T47D (cell line): ENCODE data around the gene RETSAT.
"Not testable (repeated sequence)": the region's sequence is repeated elsewhere in the genome, so short reads cannot be mapped to it uniquely, and the experiment has no call there.

ENCODE experiments used
- DNase-seq, 2 experiments: peaks; one replicate each; pipeline versions ENCODE4 v3.0.0 to v3.0.0-alpha.2; 2011 to 2012; ENCODE audit warnings: low read depth in 1 of 2, low spot score in 1 of 2
- JUND ChIP-seq: IDR thresholded peaks from 2 replicates; pipeline ENCODE4 v1.6.1; 2012; ENCODE audit warnings: low read depth
- in situ Hi-C: cut with HindIII; loops from 2 replicates; pipeline ENCODE4 v1.10.0; 2016; ENCODE audit warnings: low sequenced_read_pairs, low pct_unique_long_range_greater_than_20kb

RETSAT gene

DNA sequence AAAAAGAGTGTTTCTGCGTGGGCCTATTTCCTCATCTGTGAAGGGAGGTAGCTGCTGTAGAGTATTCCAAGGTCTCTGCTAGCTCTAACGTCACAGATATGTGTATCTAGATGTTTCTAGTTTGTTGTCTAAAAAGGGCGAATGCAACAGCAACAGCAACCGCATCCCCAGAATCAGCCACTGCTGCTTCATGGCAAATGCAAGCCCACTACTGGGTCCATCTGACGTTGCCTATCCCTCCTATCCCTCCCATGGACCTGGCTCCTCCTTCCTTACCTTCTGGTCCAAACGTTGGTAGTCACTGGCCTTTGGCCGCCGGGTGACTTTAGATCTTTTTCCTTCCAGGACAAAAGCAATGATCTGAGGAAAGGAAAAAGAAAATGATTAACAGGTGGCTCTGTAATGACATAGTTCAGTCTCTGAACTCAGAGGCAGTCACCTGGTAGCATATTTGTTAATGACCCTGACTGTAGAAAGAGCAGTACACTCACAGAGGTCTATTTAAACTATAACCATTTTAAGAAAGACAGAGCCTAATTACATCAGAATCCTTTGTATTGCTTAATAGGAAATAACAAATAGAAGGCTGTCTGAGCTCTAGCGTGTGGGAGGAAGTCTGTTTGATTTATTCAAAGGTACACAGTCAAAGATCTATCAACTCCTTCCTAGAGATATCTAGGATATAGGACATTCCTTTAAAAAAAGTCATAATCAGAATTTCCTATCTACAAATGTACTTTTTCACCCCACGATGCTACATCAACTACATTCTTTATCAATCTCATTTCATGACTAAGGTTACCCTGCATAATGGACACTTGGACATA, 29.5 kb downstream of the RETSAT start:
- no peak for TF ChIP-seq JUND
- in situ Hi-C loops = no loop called here
- DNase-seq = no peak

DNA sequence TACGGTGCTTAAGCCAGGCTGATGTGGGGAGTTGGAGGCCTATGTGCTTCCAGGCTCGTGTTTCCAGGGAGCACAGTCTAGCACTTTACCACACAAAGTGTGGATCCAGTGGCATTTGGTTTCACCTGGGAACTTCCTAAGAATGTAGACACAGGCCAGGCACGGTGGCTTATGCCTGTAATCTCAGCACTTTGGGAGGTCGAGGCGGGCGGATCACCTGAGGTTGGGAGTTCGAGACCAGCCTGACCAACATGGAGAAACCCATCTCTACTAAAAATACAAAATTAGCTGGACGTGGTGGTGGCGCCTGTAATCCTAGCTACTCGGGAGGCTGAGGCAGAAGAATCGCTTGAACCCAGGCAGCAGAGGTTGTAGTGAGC, 30.4 kb downstream of the RETSAT start:
- in situ Hi-C loops, DNase-seq: not testable (repeated sequence)

DNA sequence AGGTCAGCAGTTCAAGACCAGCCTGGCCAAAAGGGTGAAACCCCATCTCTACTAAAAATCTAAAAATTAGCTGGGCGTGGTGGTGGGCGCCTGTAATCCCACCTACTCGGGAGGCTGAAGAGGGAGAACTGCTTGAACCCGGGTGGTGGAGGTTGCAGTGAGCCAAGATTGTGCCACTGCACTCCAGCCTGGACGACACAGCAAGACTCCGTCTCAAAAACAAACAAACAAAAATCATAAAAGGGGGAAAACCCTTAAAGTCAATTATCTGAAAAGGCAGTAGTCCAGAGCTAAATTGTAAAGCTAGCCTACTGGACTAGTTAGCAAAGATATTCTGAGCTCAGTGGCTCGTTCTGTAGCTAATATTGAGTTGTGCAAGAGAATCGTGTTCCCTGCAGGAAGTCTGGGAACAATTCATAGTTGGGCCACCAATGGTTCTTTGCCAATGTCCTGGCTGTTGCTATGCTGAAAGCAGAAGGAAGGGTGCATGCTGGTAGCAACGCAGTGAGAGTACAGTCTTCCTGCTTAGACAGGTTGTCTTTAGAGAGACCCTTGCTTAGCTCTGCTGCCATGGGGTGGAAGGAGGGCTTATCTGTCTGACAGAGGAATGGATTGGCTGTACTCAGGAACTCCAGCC, 30.9 kb downstream of the RETSAT start:
- no peak for DNase-seq
- in situ Hi-C loops = no loop called here
- TF ChIP-seq JUND = no peak

- no peak for DNase-seq
- in situ Hi-C loops = no loop called here
- no peak for TF ChIP-seq JUND
These were observed 34.5 kb downstream of the RETSAT start for GRCh38 chr2:85319796-85320195.

DNA sequence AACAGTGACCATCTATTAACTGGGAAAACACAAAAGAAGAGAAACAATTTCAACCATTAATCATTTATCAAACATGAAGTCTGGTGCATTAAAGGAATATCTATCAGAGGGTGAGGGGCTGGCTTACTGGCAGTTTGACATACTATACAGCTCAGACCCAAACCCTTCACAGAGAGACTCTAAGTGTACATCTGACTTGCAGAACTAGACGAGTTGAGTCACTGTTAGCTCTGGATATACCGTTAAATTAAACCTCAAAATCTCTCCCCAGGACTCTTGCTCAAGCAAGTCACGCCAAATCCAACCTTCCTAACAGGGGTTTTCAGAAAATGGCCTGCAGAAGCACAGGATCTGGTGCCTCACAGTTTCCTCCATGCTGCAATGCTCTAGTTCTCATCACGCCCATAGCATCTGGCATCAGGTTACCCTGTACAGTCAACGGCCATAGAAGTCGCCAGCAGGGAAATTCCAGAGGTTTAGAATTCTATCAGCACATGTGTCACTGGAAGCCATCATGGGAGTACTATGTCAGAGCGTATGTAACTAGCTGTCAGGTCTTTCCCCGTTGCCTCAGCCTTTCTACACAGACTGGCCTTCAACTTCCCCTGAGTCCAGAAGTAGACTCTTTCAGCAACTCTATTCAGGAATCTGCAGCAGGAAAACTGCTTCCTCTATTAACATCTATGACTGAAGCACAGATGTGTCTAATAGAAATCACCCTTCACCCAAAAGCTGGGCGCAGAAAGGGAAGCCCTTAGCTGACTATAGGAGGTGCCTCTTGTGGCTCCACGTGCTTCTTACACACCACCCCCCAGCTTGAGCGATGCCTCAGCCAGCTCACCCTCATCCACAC, 35.9 kb downstream of the RETSAT start:
- TF ChIP-seq JUND = no peak
- DNase-seq = no peak
- in situ Hi-C loops = no loop called here

DNA sequence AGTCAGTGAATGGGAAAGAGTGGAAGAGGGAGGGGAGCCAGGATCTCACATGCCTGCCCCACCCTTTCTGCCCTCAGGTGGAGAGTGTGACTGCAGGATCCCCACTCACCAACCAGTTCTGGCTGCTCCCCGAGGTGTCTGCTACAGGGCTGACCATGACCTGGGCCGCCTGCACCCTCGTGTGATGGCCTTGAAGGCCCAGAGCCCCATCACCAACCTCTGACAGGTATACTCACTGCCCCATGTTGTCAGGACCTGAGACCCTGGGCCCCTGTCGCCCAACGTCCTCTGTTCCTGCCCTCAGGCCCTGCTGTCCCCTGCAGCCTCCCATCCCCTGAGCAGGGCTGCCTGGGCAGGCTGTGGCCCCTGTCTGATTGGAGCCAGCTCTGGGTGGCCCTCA, 38.4 kb downstream of the RETSAT start:
- DNase-seq, in situ Hi-C loops: not testable (repeated sequence)

DNA sequence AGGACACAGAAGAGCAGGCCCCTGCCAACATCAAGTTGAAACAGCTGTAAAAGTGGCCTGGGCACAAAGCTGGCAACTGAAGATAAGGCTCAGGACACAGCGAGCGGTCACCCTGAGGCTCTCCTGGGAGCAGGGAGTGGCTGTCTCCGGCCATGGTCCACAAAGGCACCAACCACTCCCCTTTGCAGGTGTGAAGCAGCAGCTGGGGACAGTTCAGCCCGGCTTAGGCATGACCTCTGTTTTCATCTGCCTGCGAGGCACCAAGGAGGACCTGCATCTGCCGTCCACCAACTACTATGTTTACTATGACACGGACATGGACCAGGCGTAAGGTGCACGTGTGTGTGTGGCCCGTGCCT, 39.5 kb downstream of the RETSAT start:
- no peak for TF ChIP-seq JUND
- in situ Hi-C loops = no loop called here
- no peak for DNase-seq

DNA sequence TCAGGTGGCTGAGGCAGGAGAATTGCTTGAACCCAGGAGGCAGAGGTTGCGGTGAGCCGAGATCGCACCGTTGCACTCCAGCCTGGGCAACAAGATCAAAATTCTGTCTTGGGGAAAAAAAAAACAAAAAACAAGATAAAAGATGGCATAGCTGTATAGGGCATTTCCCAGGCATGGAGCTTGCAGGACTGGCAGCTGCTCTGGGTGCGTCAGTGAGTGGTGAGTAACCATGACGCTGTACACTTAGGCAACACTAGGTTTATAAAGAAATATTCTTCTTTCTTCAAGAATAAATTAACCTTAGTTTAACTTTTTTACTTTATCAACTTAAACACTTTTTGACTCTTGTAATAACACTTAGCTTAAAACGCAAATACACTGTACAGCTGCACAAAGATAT, 41.9 kb downstream of the RETSAT start:
- no peak for TF ChIP-seq JUND
- no peak for DNase-seq
- in situ Hi-C loops = no loop called here

DNA sequence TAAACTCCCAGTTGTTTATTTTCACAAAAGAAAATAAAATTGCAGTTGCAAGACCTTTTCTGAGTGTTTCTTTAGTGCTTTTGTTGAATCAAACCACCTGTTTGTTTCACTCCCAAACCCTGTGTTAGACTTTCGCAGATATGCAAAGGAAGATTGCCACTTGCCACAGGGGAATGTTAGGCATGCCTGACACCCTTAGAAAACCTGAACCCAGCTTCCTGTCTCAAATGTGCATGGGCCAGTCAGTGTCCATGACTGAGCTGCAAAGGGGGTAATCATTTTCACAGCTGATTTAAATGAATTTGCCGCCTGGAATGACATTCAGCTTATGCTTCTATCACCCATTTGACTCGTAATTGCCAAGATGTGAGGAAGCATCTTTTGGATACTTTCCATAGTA, 44.0 kb downstream of the RETSAT start:
- no peak for TF ChIP-seq JUND
- in situ Hi-C loops = no loop called here
- DNase-seq = no peak

GRCh38 chr2:85309699-85310321, 44.5 kb downstream of the RETSAT start:
- in situ Hi-C loops = no loop called here
- no peak for DNase-seq
- no peak for TF ChIP-seq JUND

DNA sequence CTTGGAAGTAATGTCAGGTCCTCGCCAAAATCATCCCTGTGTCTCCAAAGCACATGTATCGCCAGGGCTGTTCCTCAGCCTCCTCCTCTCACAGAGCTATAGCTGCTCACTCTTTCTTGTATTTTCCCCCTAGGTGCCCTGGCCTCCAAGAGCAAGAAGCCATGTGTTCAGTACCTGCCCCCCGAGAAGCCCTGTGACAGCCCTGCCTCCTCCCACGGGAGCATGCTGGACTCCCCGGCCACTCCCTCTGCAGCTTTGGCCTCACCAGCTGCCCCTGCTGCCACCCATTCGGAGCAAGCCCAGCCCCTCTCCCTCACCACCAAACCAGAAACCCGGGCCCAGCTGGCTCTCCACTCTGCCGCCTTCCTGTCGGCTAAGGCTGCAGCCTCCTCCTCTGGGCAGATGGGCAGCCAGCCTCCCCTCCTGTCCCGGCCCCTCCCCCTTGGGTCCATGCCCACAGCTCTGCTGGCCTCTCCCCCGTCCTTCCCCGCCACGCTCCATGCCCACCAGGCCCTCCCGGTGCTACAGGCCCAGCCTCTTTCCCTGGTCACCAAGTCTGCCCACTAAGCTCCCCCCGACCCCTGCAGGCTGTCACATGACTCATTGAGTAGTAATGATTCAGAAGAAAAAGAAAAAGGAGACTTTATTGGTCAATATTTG, 45.3 kb downstream of the RETSAT start:
- DNase-seq = no peak
- no peak for TF ChIP-seq JUND
- in situ Hi-C loops = no loop called here

- in situ Hi-C loops = no loop called here
- no peak for TF ChIP-seq JUND
- no peak for DNase-seq
These were observed 46.1 kb downstream of the RETSAT start for GRCh38 chr2:85308201-85308600.
